ENCODE data around the gene ZNF831. TPM values are rescaled to one million over a fixed set of nuclear protein-coding genes. Genes with fewer than 3 reads are reported as not detected.

ZNF831 gene
- total RNA-seq, 1 donor from 2014 or later = not detected

- H3K4me1 Mint-ChIP-seq (ENCODE audit: low read depth) = peaks cover 3% of the 10 kb centered on the region
- no peak for TF ChIP-seq CTCF (IDR thresholded peaks at IDR 0.05; ENCODE audit: unreplicated experiment)
- peaks cover 5% of the 10 kb centered on the region for H3K9me3 Mint-ChIP-seq (ENCODE audit: low read depth)
- H3K36me3 Mint-ChIP-seq (ENCODE audit: insufficient read depth) = no peaks in the 10 kb centered on the region
- no peak overlapping the region for H3K4me3 Mint-ChIP-seq (ENCODE audit: low read depth)
- no peak for DNase-seq (ENCODE audit: low spot score, unreplicated experiment)
- H3K27ac Mint-ChIP-seq = no peak overlapping the region
- peaks cover 82% of the 10 kb centered on the region for H3K27me3 Mint-ChIP-seq
Observed at GRCh38 chr20:59253325-59253724, 89.7 kb downstream of the ZNF831 start.

GRCh38 chr20:59253779-59254319 is 90.2 kb downstream of the ZNF831 start:
- H3K9me3 Mint-ChIP-seq (ENCODE audit: low read depth) = peaks cover 5% of the 10 kb centered on the region

GRCh38 chr20:59255256-59255655 is 91.6 kb downstream of the ZNF831 start:
- Mint-ChIP-seq H3K4me3 (ENCODE audit: low read depth) (no peak overlapping the region), H3K9me3 (ENCODE audit: low read depth) (peaks cover 5% of the 10 kb centered on the region), H3K27ac (no peak overlapping the region), H3K36me3 (ENCODE audit: insufficient read depth) (no peaks in the 10 kb centered on the region), H3K4me1 (ENCODE audit: low read depth) (peaks cover 3% of the 10 kb centered on the region), H3K27me3 (peaks cover 78% of the 10 kb centered on the region)
- DNase-seq (ENCODE audit: low spot score, unreplicated experiment) = no peak
- TF ChIP-seq CTCF (IDR thresholded peaks at IDR 0.05; ENCODE audit: unreplicated experiment) = no peak

More at GRCh38 chr20:59253779-59254319, 90.2 kb downstream of the ZNF831 start:
- Mint-ChIP-seq H3K36me3 (ENCODE audit: insufficient read depth) (no peaks in the 10 kb centered on the region), H3K27me3 (peaks cover 81% of the 10 kb centered on the region), H3K4me3 (ENCODE audit: low read depth) (no peak overlapping the region), H3K27ac (no peak overlapping the region), H3K4me1 (ENCODE audit: low read depth) (peaks cover 3% of the 10 kb centered on the region)
- no peak for TF ChIP-seq CTCF (IDR thresholded peaks at IDR 0.05; ENCODE audit: unreplicated experiment)
- no peak for DNase-seq (ENCODE audit: low spot score, unreplicated experiment)

GRCh38 chr20:59258221-59258621 is 94.6 kb downstream of the ZNF831 start:
- Mint-ChIP-seq H3K9me3 (ENCODE audit: low read depth) (peaks cover 3% of the 10 kb centered on the region), H3K4me3 (ENCODE audit: low read depth) (no peak overlapping the region), H3K4me1 (ENCODE audit: low read depth) (peaks cover 3% of the 10 kb centered on the region), H3K36me3 (ENCODE audit: insufficient read depth) (no peaks in the 10 kb centered on the region), H3K27me3 (peaks cover 57% of the 10 kb centered on the region), H3K27ac (no peak overlapping the region)
- no peak for DNase-seq (ENCODE audit: low spot score, unreplicated experiment)
- TF ChIP-seq CTCF (IDR thresholded peaks at IDR 0.05; ENCODE audit: unreplicated experiment) = no peak

GRCh38 chr20:59259946-59260345 is 96.3 kb downstream of the ZNF831 start:
- Mint-ChIP-seq H3K27ac (no peak overlapping the region), H3K27me3 (peaks cover 58% of the 10 kb centered on the region), H3K9me3 (ENCODE audit: low read depth) (peaks cover 3% of the 10 kb centered on the region), H3K36me3 (ENCODE audit: insufficient read depth) (no peaks in the 10 kb centered on the region), H3K4me3 (ENCODE audit: low read depth) (no peak overlapping the region), H3K4me1 (ENCODE audit: low read depth) (no peaks in the 10 kb centered on the region)
- DNase-seq (ENCODE audit: low spot score, unreplicated experiment) = no peak
- no peak for TF ChIP-seq CTCF (IDR thresholded peaks at IDR 0.05; ENCODE audit: unreplicated experiment)

Measured in progenitor cell of endocrine pancreas (in vitro differentiated cells).